ENCODE measurements around the gene SNAPC4. TPM values are rescaled to one million over a fixed set of nuclear protein-coding genes. Genes with fewer than 3 reads are reported as not detected.
A peak's percentile ranks its signal among the peaks of the same experiment; 100 is the strongest.

SNAPC4 gene
- total and polyA plus RNA-seq, 2 of the 8 experiments (the other 6 are each of a cell fraction or from before 2014, with no cell fraction given), result 6.9 to 18.1 TPM

GRCh38 chr9:136361754-136362449 is 38.1 kb downstream of the SNAPC4 start:
- peaks cover 0 to 2% (median 0%) of the 10 kb centered on the region in 4 experiments; a peak in 1 of 8 replicates for H3K36me3 ChIP-seq (ENCODE audit: control insufficient read depth in 2 of 4, insufficient read depth in 4 of 4, low read length in 3 of 4)
- peaks cover 0 to 2% (median 0%) of the 10 kb centered on the region in 4 experiments; a peak in 2 of 7 replicates for H3K27me3 ChIP-seq (replicated peaks in 1 of 4; ENCODE audit: control insufficient read depth in 3 of 4, extremely low read depth in 1 of 4, insufficient read depth in 3 of 4, low read length in 3 of 4)
- H3K23me2 ChIP-seq (ENCODE audit: low read depth, low read length), result no peaks in the 10 kb centered on the region; the same call in 1 of the 2 replicates
- H2BK12ac ChIP-seq (ENCODE audit: low read depth, low read length), result no peak overlapping the region
- H4K91ac ChIP-seq (replicated peaks; ENCODE audit: insufficient read length, low read length), result no peak overlapping the region
- no peak overlapping the region for H2BK5ac ChIP-seq (ENCODE audit: low read depth, low read length)
- CTCF ChIA-PET (ENCODE audit: partially characterized antibody), result interaction anchor here (0.7 to 7.1 kb wide), 7 partner anchors 10 to 304 kb away, joined by 3 to 80 read pairs (median 7); partner anchors contain the start of gene CARD9
- FAIRE-seq, result no peak
- no peak overlapping the region for H2BK120ac ChIP-seq (replicated peaks; ENCODE audit: low read depth, low read length)
- H3K4ac ChIP-seq (replicated peaks; ENCODE audit: insufficient read length, low read depth, low read length), result no peak overlapping the region
- H3K18ac ChIP-seq (ENCODE audit: extremely low read depth, low read length), result no peak overlapping the region
- H2AK5ac ChIP-seq (ENCODE audit: low read depth, low read length), result no peak overlapping the region
- H3K56ac ChIP-seq (replicated peaks; ENCODE audit: insufficient read length, low read depth, low read length), result no peak overlapping the region
- no peak overlapping the region for H2AFZ ChIP-seq (ENCODE audit: low read length)
- DNase-seq (ENCODE audit: low read depth in 1 of 2, low spot score in 2 of 2), result no peak
- H3K4me2 ChIP-seq (ENCODE audit: insufficient read depth in 1 of 2, low read depth in 2 of 2, low read length in 2 of 2), result no peak overlapping the region; a peak in 1 of 4 replicates
- H2BK20ac ChIP-seq (ENCODE audit: low read length), result no peak overlapping the region
- peaks cover 0 to 8% (median under 1%) of the 10 kb centered on the region in 4 experiments; a peak in 3 of 7 replicates for H3K4me1 ChIP-seq (replicated peaks in 1 of 4; ENCODE audit: control insufficient read depth in 3 of 4, insufficient read depth in 4 of 4, low read length in 3 of 4)
- H4K5ac ChIP-seq (ENCODE audit: insufficient read length, low read depth, low read length), result no peak overlapping the region
- H4K20me1 ChIP-seq (replicated peaks in 1 of 2; ENCODE audit: control insufficient read depth in 1 of 2, insufficient read depth in 2 of 2, low read length in 2 of 2), result peaks cover 3 to 7% of the 10 kb centered on the region in 2 experiments
- H3K9ac ChIP-seq (replicated peaks in 1 of 4; ENCODE audit: extremely low read depth in 1 of 4, low read depth in 3 of 4, low read length in 3 of 4), result no peak overlapping the region
- 90% methylated on average over 25 of the region's 26 CpGs; no CpG with 5 or more reads in 1 of the 2 experiments for WGBS, 2 experiments (ENCODE audit: extremely low coverage in 1 of 2, insufficient coverage in 1 of 2, insufficient read length in 1 of 2, insufficient replicate concordance in 2 of 2, low coverage in 1 of 2, low lambda C conversion rate in 2 of 2, missing lambda C conversion rate in 1 of 2)
- no peak overlapping the region for H3K4me3 ChIP-seq (ENCODE audit: extremely low read depth in 1 of 4, insufficient read depth in 2 of 4, low read depth in 3 of 4, low read length in 4 of 4)
- H3K27ac ChIP-seq (ENCODE audit: low read depth, low read length), result no peak overlapping the region
- H2BK15ac ChIP-seq (ENCODE audit: low read length), result no peak overlapping the region
- H3K23ac ChIP-seq (ENCODE audit: insufficient read length), result no peak overlapping the region
- H3K9me3 ChIP-seq (ENCODE audit: insufficient read depth in 2 of 2, low read depth in 1 of 2, low read length in 1 of 2), result peaks cover 0 to 3% of the 10 kb centered on the region in 2 experiments; a peak in 1 of 4 replicates
- POLR2A ChIA-PET (ENCODE audit: partially characterized antibody), result interaction anchor here (1.1 to 15.8 kb wide), 6 partner anchors 8 to 39 kb away, joined by 3 to 137 read pairs (median 24); partner anchors contain the start of genes CARD9 and SNAPC4
- H4K8ac ChIP-seq (ENCODE audit: extremely low read depth, insufficient read depth, low read length), result peak overlapping the region; percentile 77; the same call in 1 of the 2 replicates
- H3K79me1 ChIP-seq (ENCODE audit: low read depth, low read length), result peaks cover 3% of the 10 kb centered on the region
- TF ChIP-seq TEAD4 (IDR thresholded peaks at IDR 0.05; ENCODE audit: low read depth, low read length), result no peak
- TF ChIP-seq CTCF (IDR thresholded peaks at IDR 0.05; ENCODE audit: control extremely low read depth in 1 of 3, insufficient read depth in 1 of 3, low read depth in 1 of 3, low read length in 3 of 3), result peak in 1 of 3 experiments; percentile 10; a peak in 1 of 4 replicates
- no peak for TF ChIP-seq SIX5 (IDR thresholded peaks at IDR 0.05; ENCODE audit: low read depth, low read length)
- H3K14ac ChIP-seq (ENCODE audit: insufficient read length), result no peak overlapping the region
- H3K79me2 ChIP-seq (ENCODE audit: control insufficient read depth in 1 of 2, insufficient read depth in 2 of 2, low read length in 2 of 2), result no peaks in the 10 kb centered on the region
